Upper lobe of left lung (tissue), 6 donors: ENCODE measurements around the gene CXCL11. TPM values are rescaled to one million over a fixed set of nuclear protein-coding genes. Genes with fewer than 3 reads are reported as not detected.

ENCODE experiments used
- ATAC-seq, 2 donors: fragments of 200-7000 bp; cut with Tn5 transposase; one replicate each; pipeline ENCODE4 v1.9.1; 2022; ENCODE audit warnings: mild to moderate bottlenecking in 2 of 2, moderate library complexity in 2 of 2; ENCODE audit not compliant: low FRiP score in 2 of 2
- DNase-seq, 2 donors: peaks; one replicate each; pipeline ENCODE4 v3.0.0-alpha.2; 2019 to 2020
- H3K27ac ChIP-seq, 4 donors: fragments of 200-600 bp; sonication (generic); one replicate each; pipeline ENCODE4 v1.5.1; 2016 to 2019
- H3K27me3 ChIP-seq, 4 donors: fragments of 200-600 bp; sonication (generic); one replicate each; pipeline ENCODE4 v1.5.1; 2017 to 2019
- H3K36me3 ChIP-seq, 4 donors: fragments of 200-600 bp; sonication (generic); one replicate each; pipeline ENCODE4 v1.5.1; 2016 to 2019
- H3K4me1 ChIP-seq, 4 donors: fragments of 200-600 bp; sonication (generic); one replicate each; pipeline ENCODE4 v1.5.1; 2018 to 2019
- H3K4me3 ChIP-seq, 4 donors: fragments of 200-600 bp; sonication (generic); one replicate each; pipeline ENCODE4 v1.5.1; 2017 to 2019; ENCODE audit warnings: mild to moderate bottlenecking in 2 of 4, moderate library complexity in 1 of 4
- H3K9me3 ChIP-seq, 4 donors: fragments of 200-600 bp; sonication (generic); one replicate each; pipeline ENCODE4 v1.5.1; 2018 to 2019
- CTCF ChIP-seq, 6 experiments: fragments of 450-650 bp in 4 of 6; fragments of 200-600 bp in 2 of 6; sonication (generic) in 2 of 6; IDR thresholded peaks; one replicate each; pipeline ENCODE4 v1.5.1; 2016 to 2019; ENCODE audit warnings: antibody characterized with exemption in 6 of 6
- EP300 ChIP-seq, 4 donors: sonication (generic); formaldehyde crosslinking; IDR thresholded peaks; one replicate each; pipeline ENCODE4 v1.5.1; 2017; ENCODE audit warnings: antibody characterized with exemption in 4 of 4, control low read depth in 2 of 4
- POLR2A ChIP-seq, 4 donors: fragments of 450-650 bp; IDR thresholded peaks; one replicate each; pipeline ENCODE4 v1.5.1; 2016 to 2017; ENCODE audit warnings: antibody characterized with exemption in 4 of 4, mild to moderate bottlenecking in 2 of 4
- POLR2AphosphoS5 ChIP-seq, 2 donors: sonication (generic); formaldehyde crosslinking; IDR thresholded peaks; one replicate each; pipeline ENCODE4 v1.5.1; 2017; ENCODE audit warnings: antibody characterized with exemption in 2 of 2
- WGBS, 2 donors: methylation state at CpG; one replicate each; pipeline ENCODE4 v1.1.5; 2017 to 2018; 5-methylcytosine and 5-hydroxymethylcytosine counted together
- total RNA-seq, 6 donors: library from RNA; depleted of rRNA in 4 of 6; stranded (reverse); fragments of >200 nt in 4 of 6; gene quantifications; one replicate each; pipeline versions ENCODE4 v1.1.0 to v1.2.1, GENCODE V29; 2016 to 2021
- donor health status: DM: no; HTN: no; CAD: no; lungs with moderate emphysema.
- donor health status: DM: no; HTN: yes; CAD: no; lungs with severe emphysema.

Gene CXCL11
- total RNA-seq, 6 donors from 2014 or later, result 0.30 to 0.98 (median 0.31) TPM; not detected in 3

- no peak for DNase-seq
- Histone ChIP-seq H3K27me3 (no peaks in the 10 kb centered on the region), H3K9me3 (no peaks in the 10 kb centered on the region), H3K36me3 (no peaks in the 10 kb centered on the region), H3K27ac (no peak overlapping the region), H3K4me1 (no peaks in the 10 kb centered on the region), H3K4me3 (no peak overlapping the region)
- no peak for ATAC-seq
- TF ChIP-seq POLR2AphosphoS5 (IDR thresholded peaks at IDR 0.05) (no peak), CTCF (IDR thresholded peaks at IDR 0.05) (no peak), EP300 (IDR thresholded peaks at IDR 0.05) (no peak), POLR2A (IDR thresholded peaks at IDR 0.05) (no peak)
- WGBS, 2 donors, result 54 to 60% methylated on average over 1 of the region's 1 CpG
These were observed 25.6 kb upstream of the CXCL11 start for GRCh38 chr4:76061421-76061820.

DNA sequence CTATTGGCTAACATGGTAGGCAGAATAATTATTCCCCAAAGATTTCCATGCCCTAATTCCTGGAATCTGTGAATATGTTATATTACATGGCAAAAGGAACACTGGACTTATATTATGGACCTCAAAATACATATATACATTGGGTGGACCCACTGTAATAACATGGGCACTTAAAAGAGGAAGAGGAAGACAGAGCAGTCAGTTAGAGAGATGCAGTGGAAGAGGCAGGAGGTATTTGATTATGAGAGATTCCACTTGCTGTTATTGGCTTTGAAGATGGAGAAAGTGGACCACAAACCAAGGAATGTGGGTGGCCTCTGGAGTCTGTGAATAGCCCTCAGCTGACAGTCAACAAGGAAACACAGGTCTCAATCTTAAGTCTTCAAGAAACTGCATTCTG lies 24.6 kb upstream of the CXCL11 start:
- ATAC-seq (no peak), DNase-seq (no peak)
- Histone ChIP-seq H3K36me3 (no peaks in the 10 kb centered on the region), H3K27me3 (no peaks in the 10 kb centered on the region), H3K9me3 (no peaks in the 10 kb centered on the region), H3K4me3 (no peak overlapping the region), H3K4me1 (no peaks in the 10 kb centered on the region), H3K27ac (no peak overlapping the region)
- TF ChIP-seq POLR2AphosphoS5 (IDR thresholded peaks at IDR 0.05), result no peak

DNA sequence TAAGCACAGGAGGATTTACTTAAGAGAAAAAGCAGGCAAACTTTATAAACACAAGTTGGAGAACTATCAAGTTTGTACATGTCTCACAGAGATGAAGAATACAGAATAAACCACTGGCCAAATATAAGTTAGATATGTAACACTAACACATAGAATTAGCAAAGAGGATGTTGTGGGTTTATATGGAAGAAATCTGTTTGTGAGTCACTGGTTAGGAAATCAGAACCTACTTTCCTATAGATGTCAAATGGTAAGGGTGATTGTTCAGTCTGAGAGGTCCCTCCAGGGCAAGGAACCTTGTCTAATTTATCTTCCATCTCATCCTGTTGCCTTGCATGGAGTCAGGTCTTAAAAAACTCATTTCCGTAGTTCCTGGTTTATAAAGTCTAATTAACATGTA lies 23.9 kb upstream of the CXCL11 start:
- H3K27me3 ChIP-seq, result no peaks in the 10 kb centered on the region
- no peaks in the 10 kb centered on the region for H3K36me3 ChIP-seq
- no peak overlapping the region for H3K27ac ChIP-seq
- H3K4me1 ChIP-seq, result no peaks in the 10 kb centered on the region
- WGBS, 2 donors, result 81% methylated on average over 1 of the region's 1 CpG
- no peak overlapping the region for H3K4me3 ChIP-seq
- H3K9me3 ChIP-seq, result no peaks in the 10 kb centered on the region
- no peak for DNase-seq
- TF ChIP-seq POLR2AphosphoS5 (IDR thresholded peaks at IDR 0.05) (no peak), POLR2A (IDR thresholded peaks at IDR 0.05) (no peak), CTCF (IDR thresholded peaks at IDR 0.05) (no peak), EP300 (IDR thresholded peaks at IDR 0.05) (no peak)
- ATAC-seq, result no peak

- TF ChIP-seq CTCF (IDR thresholded peaks at IDR 0.05) (no peak), POLR2AphosphoS5 (IDR thresholded peaks at IDR 0.05) (no peak), EP300 (IDR thresholded peaks at IDR 0.05) (no peak), POLR2A (IDR thresholded peaks at IDR 0.05) (no peak)
- DNase-seq (no peak), ATAC-seq (no peak)
- WGBS, 2 donors, result 56 to 58% methylated on average over 3 of the region's 3 CpGs
- no peak overlapping the region for H3K4me3 ChIP-seq
- H3K9me3 ChIP-seq, result no peaks in the 10 kb centered on the region
- no peaks in the 10 kb centered on the region for H3K4me1 ChIP-seq
- no peaks in the 10 kb centered on the region for H3K27me3 ChIP-seq
- H3K36me3 ChIP-seq, result no peaks in the 10 kb centered on the region
- H3K27ac ChIP-seq, result no peak overlapping the region
These were observed 23.1 kb upstream of the CXCL11 start for GRCh38 chr4:76058888-76059426.

DNA sequence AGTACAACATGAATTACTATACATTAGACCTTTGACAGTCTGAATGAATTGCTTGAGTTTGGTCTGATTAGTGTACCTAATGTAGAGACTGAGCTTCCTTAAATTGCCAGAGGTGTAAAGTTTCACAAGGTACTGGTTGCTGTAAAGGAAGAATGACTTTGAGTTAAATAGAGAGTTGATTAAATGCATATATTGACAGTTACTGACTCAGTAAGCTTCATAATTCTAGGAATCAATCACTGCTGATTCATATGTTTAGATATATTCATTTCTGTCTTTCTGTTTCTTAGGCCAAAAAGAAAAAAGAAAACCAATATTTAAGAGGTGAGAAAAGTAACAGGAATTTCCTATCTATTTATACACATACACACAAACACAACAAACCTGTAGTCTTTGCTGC lies 22.4 kb upstream of the CXCL11 start:
- Histone ChIP-seq H3K4me3 (no peak overlapping the region), H3K9me3 (no peaks in the 10 kb centered on the region), H3K27me3 (no peaks in the 10 kb centered on the region), H3K4me1 (no peaks in the 10 kb centered on the region), H3K36me3 (no peaks in the 10 kb centered on the region), H3K27ac (no peak overlapping the region)
- no peak for TF ChIP-seq POLR2AphosphoS5 (IDR thresholded peaks at IDR 0.05)
- TF ChIP-seq POLR2A (IDR thresholded peaks at IDR 0.05), result no peak
- no peak for TF ChIP-seq CTCF (IDR thresholded peaks at IDR 0.05)
- no peak for TF ChIP-seq EP300 (IDR thresholded peaks at IDR 0.05)
- ATAC-seq (no peak), DNase-seq (no peak)
